DND-41 (cell line): ENCODE data around the gene DNAAF9.

Source experiments
- ATAC-seq: fragments of 200-7000 bp; cut with Tn5 transposase; 3 replicates; pipeline ENCODE4 v1.9.1; 2021; ENCODE audit warnings: low read depth; ENCODE audit not compliant: insufficient read depth
- DNase-seq: peaks from one replicate; pipeline ENCODE4 v3.0.0-alpha.2; 2020
- H2AFZ ChIP-seq: 2 replicates; pipeline ENCODE4 v1.6.0; 2012; ENCODE audit warnings: low read depth, low read length
- H3K27ac ChIP-seq: 2 replicates; pipeline ENCODE4 v1.5.1; 2012; ENCODE audit warnings: low read length, inconsistent platforms
- H3K27me3 ChIP-seq: fragments of 200-600 bp; sonication (generic); 2 replicates; pipeline ENCODE4 v1.6.0; 2012; ENCODE audit warnings: low read length, mild to moderate bottlenecking, inconsistent platforms; ENCODE audit not compliant: insufficient read depth, poor library complexity
- H3K36me3 ChIP-seq: 2 replicates; pipeline ENCODE4 v1.5.1; 2012; ENCODE audit warnings: low read length, inconsistent platforms; ENCODE audit not compliant: insufficient read depth
- H3K4me1 ChIP-seq: 2 replicates; pipeline ENCODE4 v1.5.1; 2012; ENCODE audit warnings: mild to moderate bottlenecking, low read length; ENCODE audit not compliant: insufficient read depth
- H3K4me2 ChIP-seq: 2 replicates; pipeline ENCODE4 v1.6.0; 2012; ENCODE audit warnings: mild to moderate bottlenecking, moderate library complexity, low read length, inconsistent platforms; ENCODE audit not compliant: insufficient read depth
- H3K4me3 ChIP-seq, 2 experiments: fragments of 200-600 bp in 1 of 2; shearing (Covaris generic) in 1 of 2; 2 replicates each; pipeline ENCODE4 v1.5.1; 2012 to 2016; ENCODE audit warnings: inconsistent platforms in 2 of 2, low read length in 2 of 2, mild to moderate bottlenecking in 2 of 2, low read depth in 1 of 2, moderate library complexity in 1 of 2
- H3K79me2 ChIP-seq: 2 replicates; pipeline ENCODE4 v1.6.0; 2012; ENCODE audit warnings: low read length, inconsistent platforms; ENCODE audit not compliant: insufficient read depth
- H3K9ac ChIP-seq: 2 replicates; pipeline ENCODE4 v1.6.0; 2012; ENCODE audit warnings: low read depth, mild to moderate bottlenecking, inconsistent platforms, low read length, moderate library complexity
- H3K9me3 ChIP-seq: 2 replicates; pipeline ENCODE4 v1.5.1; 2012; ENCODE audit warnings: low read length, moderate library complexity, mild to moderate bottlenecking, inconsistent platforms; ENCODE audit not compliant: insufficient read depth, severe bottlenecking
- H4K20me1 ChIP-seq: 2 replicates; pipeline ENCODE4 v1.6.0; 2012; ENCODE audit warnings: low read length; ENCODE audit not compliant: insufficient read depth
- EZH2 ChIP-seq: IDR thresholded peaks from 3 replicates; pipeline ENCODE4 v1.6.1; 2012; ENCODE audit warnings: borderline replicate concordance, low read depth, mild to moderate bottlenecking, moderate library complexity, low read length, inconsistent platforms; ENCODE audit not compliant: severe bottlenecking
- TF ChIP-seq, protein P1 (sequence below): IDR thresholded peaks from 2 replicates; pipeline ENCODE4 v1.5.1; 2012; ENCODE audit warnings: borderline replicate concordance, low read length, moderate library complexity, mild to moderate bottlenecking; ENCODE audit not compliant: poor library complexity, severe bottlenecking; ENCODE audit errors: extremely low read depth

The DNAAF9 gene

DNA sequence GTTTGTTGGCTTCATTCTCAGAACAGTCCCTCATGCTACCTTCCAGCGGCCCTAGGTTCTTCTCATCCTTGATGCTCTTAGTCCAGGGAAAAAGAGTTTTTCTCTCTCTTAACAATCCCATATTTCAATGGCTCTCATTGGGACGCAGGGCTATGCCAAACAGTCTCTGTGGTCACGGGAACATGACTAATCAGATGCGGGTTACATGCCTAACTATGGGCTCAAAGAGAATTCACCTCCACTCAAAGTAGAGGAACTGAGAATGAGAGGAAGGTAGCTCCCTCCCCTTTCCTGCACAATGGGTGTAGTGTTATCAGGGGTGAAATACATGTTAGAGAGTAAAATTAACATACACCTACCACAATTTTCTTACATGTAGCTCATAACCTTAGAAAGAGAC is 45.2 kb upstream of the DNAAF9 start:
- H3K27me3 ChIP-seq, result peaks cover 33% of the 10 kb centered on the region
- H4K20me1 ChIP-seq, result no peaks in the 10 kb centered on the region
- H3K4me2 ChIP-seq, result no peak overlapping the region
- no peak overlapping the region for H3K9ac ChIP-seq
- no peak overlapping the region for H2AFZ ChIP-seq
- no peaks in the 10 kb centered on the region for H3K79me2 ChIP-seq
- H3K4me1 ChIP-seq, result no peaks in the 10 kb centered on the region
- H3K27ac ChIP-seq, result no peak overlapping the region
- TF ChIP-seq, protein P1, sequence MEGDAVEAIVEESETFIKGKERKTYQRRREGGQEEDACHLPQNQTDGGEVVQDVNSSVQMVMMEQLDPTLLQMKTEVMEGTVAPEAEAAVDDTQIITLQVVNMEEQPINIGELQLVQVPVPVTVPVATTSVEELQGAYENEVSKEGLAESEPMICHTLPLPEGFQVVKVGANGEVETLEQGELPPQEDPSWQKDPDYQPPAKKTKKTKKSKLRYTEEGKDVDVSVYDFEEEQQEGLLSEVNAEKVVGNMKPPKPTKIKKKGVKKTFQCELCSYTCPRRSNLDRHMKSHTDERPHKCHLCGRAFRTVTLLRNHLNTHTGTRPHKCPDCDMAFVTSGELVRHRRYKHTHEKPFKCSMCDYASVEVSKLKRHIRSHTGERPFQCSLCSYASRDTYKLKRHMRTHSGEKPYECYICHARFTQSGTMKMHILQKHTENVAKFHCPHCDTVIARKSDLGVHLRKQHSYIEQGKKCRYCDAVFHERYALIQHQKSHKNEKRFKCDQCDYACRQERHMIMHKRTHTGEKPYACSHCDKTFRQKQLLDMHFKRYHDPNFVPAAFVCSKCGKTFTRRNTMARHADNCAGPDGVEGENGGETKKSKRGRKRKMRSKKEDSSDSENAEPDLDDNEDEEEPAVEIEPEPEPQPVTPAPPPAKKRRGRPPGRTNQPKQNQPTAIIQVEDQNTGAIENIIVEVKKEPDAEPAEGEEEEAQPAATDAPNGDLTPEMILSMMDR, result no peak
- TF ChIP-seq EZH2, result no peak
- DNase-seq (no peak), ATAC-seq (no peak)
- no peak overlapping the region for H3K4me3 ChIP-seq
- no peaks in the 10 kb centered on the region for H3K36me3 ChIP-seq
- H3K9me3 ChIP-seq, result no peaks in the 10 kb centered on the region

DNA sequence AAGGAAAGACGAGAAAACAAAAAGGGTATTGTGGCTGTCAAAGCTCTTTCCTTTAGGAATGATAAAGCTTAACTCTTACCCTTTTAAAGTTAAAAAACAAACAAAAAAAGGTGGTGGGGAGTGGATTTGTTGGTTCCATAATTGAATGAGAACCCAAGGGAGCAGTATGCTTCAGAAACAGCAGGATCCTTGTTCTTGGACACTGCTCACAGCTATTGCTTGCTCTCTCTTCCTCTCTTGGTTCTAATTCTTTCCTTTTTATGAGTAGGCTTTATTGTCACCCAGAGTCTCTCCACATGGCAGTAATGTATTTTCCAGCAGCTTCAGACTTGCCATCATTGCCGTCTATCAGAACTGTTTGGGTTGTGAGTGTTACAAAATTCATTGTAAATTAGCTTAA is 44.7 kb upstream of the DNAAF9 start:
- H3K4me1 ChIP-seq, result no peaks in the 10 kb centered on the region
- no peaks in the 10 kb centered on the region for H4K20me1 ChIP-seq
- H3K36me3 ChIP-seq, result no peaks in the 10 kb centered on the region
- no peak overlapping the region for H3K4me3 ChIP-seq
- no peak for ATAC-seq
- no peak overlapping the region for H3K9ac ChIP-seq
- no peak overlapping the region for H2AFZ ChIP-seq
- no peaks in the 10 kb centered on the region for H3K79me2 ChIP-seq
- H3K9me3 ChIP-seq, result no peaks in the 10 kb centered on the region
- H3K27ac ChIP-seq, result no peak overlapping the region
- H3K4me2 ChIP-seq, result no peak overlapping the region
- TF ChIP-seq, protein P1, result no peak
- TF ChIP-seq EZH2, result no peak
- peaks cover 33% of the 10 kb centered on the region for H3K27me3 ChIP-seq
- DNase-seq, result no peak

DNA sequence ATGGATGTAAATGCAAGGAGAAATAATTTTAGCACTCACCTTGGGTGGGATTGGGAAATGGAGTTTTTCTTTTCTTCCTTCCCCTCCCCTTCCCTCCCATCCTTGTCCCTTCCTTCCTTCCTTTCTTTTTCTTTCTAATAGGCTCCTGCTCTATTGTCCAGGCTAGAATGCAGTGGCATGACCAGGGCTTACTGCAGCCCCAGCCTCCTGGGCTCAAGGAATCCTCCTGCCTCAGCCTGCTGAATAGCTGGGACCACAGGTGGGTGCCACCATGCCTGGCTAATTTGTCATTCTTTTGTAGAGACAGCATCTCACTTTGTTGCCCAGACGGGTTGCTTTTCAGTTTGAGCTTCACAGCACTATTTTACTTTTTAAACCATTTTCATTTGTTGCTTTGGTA is 41.9 kb upstream of the DNAAF9 start:
- ATAC-seq, result no peak

More for the DNA sequence above, 41.9 kb upstream of the DNAAF9 start:
- no peak overlapping the region for H3K4me3 ChIP-seq
- H3K36me3 ChIP-seq, result no peaks in the 10 kb centered on the region
- no peak overlapping the region for H2AFZ ChIP-seq
- H3K9ac ChIP-seq, result no peak overlapping the region
- TF ChIP-seq EZH2, result no peak
- TF ChIP-seq, protein P1, result no peak
- H3K79me2 ChIP-seq, result no peaks in the 10 kb centered on the region
- H4K20me1 ChIP-seq, result no peaks in the 10 kb centered on the region
- H3K27me3 ChIP-seq, result peaks cover 31% of the 10 kb centered on the region
- no peaks in the 10 kb centered on the region for H3K4me1 ChIP-seq
- H3K9me3 ChIP-seq, result no peaks in the 10 kb centered on the region
- no peak overlapping the region for H3K4me2 ChIP-seq
- no peak overlapping the region for H3K27ac ChIP-seq
- DNase-seq, result no peak
